Lung (tissue), 12 donors: ENCODE data around the gene TBCD. TPM values are rescaled to one million over a fixed set of nuclear protein-coding genes. Genes with fewer than 3 reads are reported as not detected.

ENCODE experiments used
- ATAC-seq: fragments of 200-7000 bp; cut with Tn5 transposase; one replicate; pipeline ENCODE4 v1.9.1; 2020; ENCODE audit warnings: moderate number of reproducible peaks; ENCODE audit not compliant: insufficient read depth, low FRiP score
- DNase-seq, 3 donors: peaks; one replicate each; pipeline ENCODE4 v3.0.0-alpha.2; 2013 to 2017
- H3K27ac ChIP-seq, 2 donors: one replicate each; pipeline ENCODE4 v1.5.1; 2013; ENCODE audit warnings: mild to moderate bottlenecking in 2 of 2, moderate library complexity in 2 of 2, control low read depth in 1 of 2, inconsistent platforms in 1 of 2, low read depth in 1 of 2, low read length in 1 of 2
- H3K27me3 ChIP-seq, 3 donors: one replicate each; pipeline ENCODE4 v1.5.1; 2013; ENCODE audit warnings: low read length in 2 of 3; ENCODE audit not compliant: control insufficient read depth in 3 of 3, insufficient read depth in 3 of 3
- H3K36me3 ChIP-seq, 4 donors: one replicate each; pipeline ENCODE4 v1.5.1; 2013; ENCODE audit warnings: low read length in 4 of 4, mild to moderate bottlenecking in 1 of 4, moderate library complexity in 1 of 4; ENCODE audit not compliant: control insufficient read depth in 4 of 4, insufficient read depth in 4 of 4
- H3K4me1 ChIP-seq, 5 donors: one replicate each; pipeline ENCODE4 v1.5.1; 2013; ENCODE audit warnings: low read length in 5 of 5, mild to moderate bottlenecking in 2 of 5, moderate library complexity in 1 of 5; ENCODE audit not compliant: control insufficient read depth in 5 of 5, insufficient read depth in 5 of 5
- H3K4me3 ChIP-seq: one replicate; pipeline ENCODE4 v1.5.1; 2013; ENCODE audit warnings: mild to moderate bottlenecking, control low read depth, moderate library complexity
- H3K9ac ChIP-seq, 2 donors: one replicate each; pipeline ENCODE4 v1.5.1; 2013; ENCODE audit warnings: low read length in 2 of 2, control low read depth in 1 of 2; ENCODE audit not compliant: insufficient read depth in 1 of 2
- H3K9me3 ChIP-seq, 4 donors: one replicate each; pipeline ENCODE4 v1.5.1; 2013; ENCODE audit warnings: low read length in 3 of 4, mild to moderate bottlenecking in 1 of 4, moderate library complexity in 1 of 4; ENCODE audit not compliant: control insufficient read depth in 4 of 4, insufficient read depth in 3 of 4
- CTCF ChIP-seq: IDR thresholded peaks from 2 replicates; pipeline ENCODE4 v1.5.1; 2012; ENCODE audit warnings: mild to moderate bottlenecking; ENCODE audit errors: control extremely low read depth, extremely low read depth
- WGBS, 2 donors: extraction: QIAGEN DNeasy Blood & Tissue Kit; methylation state at CpG; one replicate each; pipeline ENCODE4 v1.1.7; 2013; 5-methylcytosine and 5-hydroxymethylcytosine counted together
- polyA plus RNA-seq, 2 donors: library from polyadenylated mRNA; stranded (reverse); fragments of 200-250 nt; gene quantifications; one replicate each; pipeline ENCODE4 v1.2.1, GENCODE V29; 2013
- total RNA-seq, 2 donors: library from RNA; depleted of rRNA in 1 of 2; stranded (reverse); fragments of >200 nt in 1 of 2; gene quantifications; one replicate each; pipeline ENCODE4 v1.2.1, GENCODE V29; 2014 to 2021
- donor health status: control.
- donor health status: control.
- donor health status: Bipolar disorder and iron deficiency.
- donor health status: healthy.
- donor health status: DM: yes; HTN: yes; CAD: no.

TBCD gene
- total and polyA plus RNA-seq, 4 donors, result 57.6 to 119 (median 90.3) TPM

GRCh38 chr17:82803606-82804005 is 51.7 kb downstream of the TBCD start:
- 95% methylated on average over 15 of the region's 15 CpGs for WGBS, 2 donors
- Histone ChIP-seq H3K9me3 (peaks cover 0 to 4% (median 0%) of the 10 kb centered on the region in 4 donors), H3K4me1 (no peaks in the 10 kb centered on the region), H3K36me3 (peaks cover 0 to 21% (median 10%) of the 10 kb centered on the region in 4 donors), H3K4me3 (no peak overlapping the region), H3K27me3 (no peaks in the 10 kb centered on the region), H3K9ac (no peak overlapping the region), H3K27ac (no peak overlapping the region)
- DNase-seq (no peak), ATAC-seq (no peak)
- TF ChIP-seq CTCF, result no peak

- Histone ChIP-seq H3K27ac (no peak overlapping the region), H3K4me3 (no peak overlapping the region), H3K9me3 (peaks cover 0 to 4% (median 0%) of the 10 kb centered on the region in 4 donors), H3K9ac (no peak overlapping the region), H3K4me1 (no peaks in the 10 kb centered on the region), H3K36me3 (peaks cover 0 to 20% (median 9%) of the 10 kb centered on the region in 4 donors), H3K27me3 (no peaks in the 10 kb centered on the region)
- no peak for TF ChIP-seq CTCF
- ATAC-seq (peak; percentile 45), DNase-seq (peak in 2 of 3 donors; percentile 24 to 68)
- WGBS, 2 donors, result 87 to 89% methylated on average over 27 of the region's 27 CpGs
Observed at GRCh38 chr17:82804442-82805191, 52.8 kb downstream of the TBCD start.

GRCh38 chr17:82805254-82805653 is 53.4 kb downstream of the TBCD start:
- no peak for ATAC-seq
- Histone ChIP-seq H3K27me3 (no peaks in the 10 kb centered on the region), H3K4me1 (no peaks in the 10 kb centered on the region), H3K27ac (peak overlapping the region in 1 of 2 donors; percentile 2), H3K9me3 (peaks cover 0 to 4% (median 0%) of the 10 kb centered on the region in 4 donors), H3K36me3 (peaks cover 0 to 20% (median 7%) of the 10 kb centered on the region in 4 donors), H3K9ac (no peak overlapping the region), H3K4me3 (no peak overlapping the region)
- DNase-seq, result no peak
- 94 to 95% methylated on average over 13 of the region's 13 CpGs for WGBS, 2 donors
- no peak for TF ChIP-seq CTCF
